MM.1S (cell line): ENCODE data around the gene ZGPAT.

ENCODE experiments used
- CTCF ChIP-seq: fragments of 300-600 bp; sonication (generic); IDR thresholded peaks from 2 replicates; pipeline ENCODE4 v1.5.1; 2016; ENCODE audit warnings: antibody characterized with exemption, low read length, mixed read lengths
- EZH2 ChIP-seq: fragments of 300-600 bp; sonication (generic); optimal IDR thresholded peaks from 2 replicates; pipeline ENCODE3; 2017; ENCODE audit warnings: low read depth, mild to moderate bottlenecking, antibody characterized with exemption, low read length, mixed read lengths
- EZH2phosphoT487 ChIP-seq: fragments of 300-600 bp; sonication (generic); IDR thresholded peaks from 2 replicates; pipeline ENCODE4 v1.6.1; 2018; ENCODE audit warnings: antibody characterized with exemption, low read length

- TF ChIP-seq CTCF (no peak), EZH2phosphoT487 (no peak), EZH2 (no peak)
Observed at GRCh38 chr20:63771046-63771707, 63.3 kb downstream of the ZGPAT start.
